ENCODE measurements around the gene PTPRT.

GRCh38 chr20:43102394-43102793 is 87.3 kb downstream of the PTPRT start:
- TF ChIP-seq CTCF (conservative IDR thresholded peaks at IDR 0.05 in 1 of 2, IDR thresholded peaks at IDR 0.05 in 1 of 2; ENCODE audit: low read depth in 1 of 2, low read length in 2 of 2), result no peak
- no peak for TF ChIP-seq EZH2 (IDR thresholded peaks at IDR 0.05; ENCODE audit: low read length, missing control alignments)
